Heart right ventricle (tissue), 16 donors: Measurements from ENCODE around the gene TTLL12. TPM values are rescaled to one million over a fixed set of nuclear protein-coding genes. Genes with fewer than 3 reads are reported as not detected.

Experiments
- ATAC-seq, 8 donors: fragments of 200-7000 bp; cut with Tn5 transposase; one replicate each; pipeline ENCODE4 v1.9.1; 2020; ENCODE audit warnings: mild to moderate bottlenecking in 8 of 8, moderate library complexity in 8 of 8, moderate number of reproducible peaks in 1 of 8
- DNase-seq, 2 donors: peaks; one replicate each; pipeline ENCODE4 v3.0.0-alpha.2; 2020
- H3K27ac ChIP-seq, 10 donors: fragments of 200-600 bp; sonication (generic) in 2 of 10; one replicate each; pipeline versions ENCODE4 v1.5.0 to v1.8.0; 2020 to 2022; ENCODE audit warnings: mild to moderate bottlenecking in 3 of 10
- H3K27me3 ChIP-seq, 7 donors: fragments of 200-600 bp; one replicate each; pipeline ENCODE4 v1.8.0; 2021 to 2022; ENCODE audit warnings: mild to moderate bottlenecking in 2 of 7
- H3K36me3 ChIP-seq, 9 donors: fragments of 200-600 bp; sonication (generic) in 1 of 9; one replicate each; pipeline versions ENCODE4 v1.5.0 to v1.8.0; 2020 to 2022; ENCODE audit warnings: mild to moderate bottlenecking in 2 of 9
- H3K4me1 ChIP-seq, 9 donors: fragments of 200-600 bp; sonication (generic) in 1 of 9; one replicate each; pipeline versions ENCODE4 v1.5.0 to v1.8.0; 2020 to 2022; ENCODE audit warnings: mild to moderate bottlenecking in 4 of 9
- H3K4me3 ChIP-seq, 10 donors: fragments of 200-600 bp; sonication (generic) in 2 of 10; one replicate each; pipeline versions ENCODE4 v1.5.0 to v1.8.0; 2020 to 2022; ENCODE audit warnings: mild to moderate bottlenecking in 7 of 10, moderate library complexity in 2 of 10
- H3K9me3 ChIP-seq, 11 donors: fragments of 200-600 bp in 10 of 11; sonication (generic) in 2 of 11; one replicate each; pipeline versions ENCODE4 v1.5.0 to v1.8.0; 2013 to 2022; ENCODE audit warnings: mild to moderate bottlenecking in 2 of 11, control low read depth in 1 of 11, moderate library complexity in 1 of 11
- CTCF ChIP-seq, 9 donors: fragments of 200-600 bp; sonication (generic) in 2 of 9; IDR thresholded peaks; one replicate each; pipeline versions ENCODE4 v1.5.0 to v1.8.0; 2021 to 2022; ENCODE audit warnings: antibody characterized with exemption in 9 of 9, mild to moderate bottlenecking in 5 of 9, moderate library complexity in 1 of 9
- WGBS, 2 donors: extraction: QIAGEN DNeasy Blood & Tissue Kit; methylation state at CpG; one replicate each; pipeline ENCODE4 v1.1.7; 2013; ENCODE audit warnings: inconsistent platforms in 1 of 2; 5-methylcytosine and 5-hydroxymethylcytosine counted together
- intact Hi-C, 10 donors: fragments of 100-400 bp; cut with DNase I; formaldehyde crosslinking; loops; one replicate each; pipeline versions ENCODE4 v1.11.1 to v1.14.2; 2022
- polyA plus RNA-seq, 2 donors: library from polyadenylated mRNA; stranded (reverse); fragments of 200-250 nt; gene quantifications; one replicate each; pipeline ENCODE4 v1.2.3, GENCODE V29; 2013
- total RNA-seq, 10 donors: library from RNA; stranded (reverse); fragmentation: NEBNext Ultra II Directional in 3 of 10; extraction: Animal tissue kit (Norgen Biotek cat#: 25700) in 3 of 10; gene quantifications; one replicate each; pipeline versions ENCODE4 v1.2.1 to v1.2.4, GENCODE V29; 2021 to 2023
- donor health status: Arrhythmogenic right ventricular cardiomyopathy.
- donor health status: ischemic (EF 13 %, LVEDD 7.1; RV severe dilation, severe dysfunction).
- donor health status: healthy with polysubstance abuse.
- donor health status: DM: no; HTN: yes; CAD: no.
- donor health status: DM: no; HTN: no; CAD: no.
- donor health status: ischemic (EF 25% LVEDD 6.9; RV normal size, moderate dysfunction).
- donor health status: ischemic (EF 25% LVEDD 5.7; RV mildly dilated, moderate dysfunction).
- donor health status: healthy.
- donor health status: DM: yes; HTN: yes; CAD: no.
- donor health status: Ischemic cardiomyopathy.
- donor health status: ischemic (EF 35%, LVEDD 5.7; RV mildly dilated, moderate dysfunction).
- donor health status: nonischemic (EF 11% LVEDD 7.7; RV severe dilation, severe dysfunction).
- donor health status: DM: yes; HTN: yes; CAD: no.
- donor health status: PGD.
- donor health status: ischemic (EF 29% LVEDD 5.4; RV normal size, mild dysfunction).
- donor health status: nonischemic (EF 23%, LVEDD 6.1; RV moderate dilation, normal function).

Gene TTLL12
- total and polyA plus RNA-seq, 12 donors = 8.0 to 18.9 (median 9.6) TPM

GRCh38 chr22:43233529-43233928 is 46.6 kb upstream of the TTLL12 start:
- DNase-seq = no peak
- Histone ChIP-seq H3K36me3 (no peaks in the 10 kb centered on the region), H3K9me3 (no peaks in the 10 kb centered on the region), H3K4me1 (peaks cover 0 to 31% (median 19%) of the 10 kb centered on the region in 9 donors), H3K27ac (no peak overlapping the region), H3K27me3 (peaks cover 0 to 32% (median 9%) of the 10 kb centered on the region in 7 donors), H3K4me3 (no peak overlapping the region)
- 54 to 63% methylated on average over 6 of the region's 6 CpGs for WGBS, 2 donors
- TF ChIP-seq CTCF (IDR thresholded peaks at IDR 0.05) = no peak
- intact Hi-C loops = loop anchor here in 8 of 10 donors (2.0 to 10.0 kb wide), 6 partner anchors 39 to 154 kb away; partner anchors contain the start of gene SCUBE1 (in 1 of the 8)
- no peak for ATAC-seq

GRCh38 chr22:43232445-43232844 is 45.5 kb upstream of the TTLL12 start:
- Histone ChIP-seq H3K27ac (no peak overlapping the region), H3K27me3 (peaks cover 0 to 37% (median 9%) of the 10 kb centered on the region in 7 donors), H3K9me3 (no peaks in the 10 kb centered on the region), H3K36me3 (no peaks in the 10 kb centered on the region), H3K4me1 (peaks cover 0 to 20% (median 8%) of the 10 kb centered on the region in 9 donors), H3K4me3 (no peak overlapping the region)
- 94 to 97% methylated on average over 8 of the region's 8 CpGs for WGBS, 2 donors
- DNase-seq (no peak), ATAC-seq (no peak)
- no peak for TF ChIP-seq CTCF (IDR thresholded peaks at IDR 0.05)
- intact Hi-C loops = loop anchor here in 8 of 10 donors (2.0 to 10.0 kb wide), 6 partner anchors 40 to 155 kb away; partner anchors contain the start of gene SCUBE1 (in 1 of the 8)

- 63 to 76% methylated on average over 14 to 15 of the region's 15 CpGs for WGBS, 2 donors
- no peak for TF ChIP-seq CTCF (IDR thresholded peaks at IDR 0.05)
- Histone ChIP-seq H3K27ac (no peak overlapping the region), H3K4me3 (no peak overlapping the region), H3K36me3 (no peaks in the 10 kb centered on the region), H3K9me3 (no peaks in the 10 kb centered on the region), H3K27me3 (peaks cover 0 to 37% (median 9%) of the 10 kb centered on the region in 7 donors), H3K4me1 (peaks cover 0 to 12% (median 5%) of the 10 kb centered on the region in 9 donors)
- DNase-seq (no peak), ATAC-seq (no peak)
- intact Hi-C loops = loop anchor here in 9 of 10 donors (1.0 to 10.0 kb wide), 9 partner anchors 41 to 156 kb away; partner anchors contain the start of gene SCUBE1 (in 1 of the 9)
These were observed 44.7 kb upstream of the TTLL12 start for GRCh38 chr22:43231724-43232034.

- ATAC-seq (peak in 6 of 8 donors; percentile 21 to 57 (median 35)), DNase-seq (peak; percentile 38 to 60)
- intact Hi-C loops = loop anchor here in 9 of 10 donors (1.0 to 10.0 kb wide), 8 partner anchors 41 to 156 kb away; partner anchors contain the start of gene SCUBE1 (in 1 of the 9)
- WGBS, 2 donors = 15 to 18% methylated on average over 20 to 23 of the region's 23 CpGs
- Histone ChIP-seq H3K27ac (no peak overlapping the region), H3K36me3 (no peaks in the 10 kb centered on the region), H3K4me3 (no peak overlapping the region), H3K27me3 (peaks cover 0 to 37% (median 9%) of the 10 kb centered on the region in 7 donors), H3K4me1 (peaks cover 0 to 7% (median 2%) of the 10 kb centered on the region in 9 donors), H3K9me3 (no peaks in the 10 kb centered on the region)
- TF ChIP-seq CTCF (IDR thresholded peaks at IDR 0.05) = peak; percentile 82 to 96 (median 93)
These were observed 44.2 kb upstream of the TTLL12 start for GRCh38 chr22:43230971-43231723.
